SK-N-SH (cell line): ENCODE measurements around the gene HOXC4. TPM values are rescaled to one million over a fixed set of nuclear protein-coding genes. Genes with fewer than 3 reads are reported as not detected.

Experiments
- CTCF ChIA-PET: fragments of 300-600, 350-600 bp; formaldehyde crosslinking; extraction: SDS; loops from one replicate; lab custom pipeline; 2021; lab: Yijun Ruan, JAX
- POLR2A ChIA-PET: fragments of 350-600 bp; sonication (Branson Sonifier 250); formaldehyde crosslinking; extraction: SDS; loops from one replicate; lab custom pipeline; 2020; ENCODE audit warnings: antibody characterized with exemption, inconsistent platforms; lab: Yijun Ruan, JAX
- DNase-seq: peaks from one replicate; pipeline ENCODE4 v3.0.0; 2012
- H2AFZ ChIP-seq: fragments of 200-600 bp; sonication (generic); 2 replicates; pipeline ENCODE4 v1.8.1; 2016; ENCODE audit warnings: antibody characterized with exemption, mild to moderate bottlenecking, low read depth
- H3F3A ChIP-seq: fragments of 200-600 bp; sonication (generic); replicated peaks from 2 replicates; pipeline ENCODE3; 2016; ENCODE audit warnings: antibody characterized with exemption, mild to moderate bottlenecking; ENCODE audit not compliant: insufficient read depth
- H3K27ac ChIP-seq, 2 experiments: fragments of 200-500 bp in 1 of 2; fragments of 200-600 bp in 1 of 2; sonication (Bioruptor generic) in 1 of 2; sonication (generic), shearing (Covaris generic) in 1 of 2; 2 replicates each; pipeline versions ENCODE4 v1.5.1 to v1.6.1; 2014 to 2016; ENCODE audit warnings: low read depth in 2 of 2, inconsistent platforms in 1 of 2, low read length in 1 of 2, mild to moderate bottlenecking in 1 of 2, mixed read lengths in 1 of 2
- H3K27me3 ChIP-seq: fragments of 200-600 bp; sonication (generic), shearing (Covaris generic); 2 replicates; pipeline ENCODE4 v1.6.1; 2016; ENCODE audit warnings: mixed run types; ENCODE audit not compliant: insufficient read depth
- H3K36me3 ChIP-seq, 2 experiments: fragments of 200-500 bp in 1 of 2; fragments of 200-600 bp in 1 of 2; sonication (Bioruptor generic) in 1 of 2; sonication (generic) in 1 of 2; replicated peaks in 1 of 2; 2 replicates each; pipeline versions ENCODE3 to v1.5.1; 2014 to 2016; ENCODE audit warnings: low read length in 1 of 2, mild to moderate bottlenecking in 1 of 2; ENCODE audit not compliant: insufficient read depth in 2 of 2, control insufficient read depth in 1 of 2
- H3K4me1 ChIP-seq, 2 experiments: fragments of 200-500 bp in 1 of 2; fragments of 200-600 bp in 1 of 2; sonication (Bioruptor generic) in 1 of 2; sonication (generic), shearing (Covaris generic) in 1 of 2; 2 replicates each; pipeline versions ENCODE4 v1.5.1 to v1.6.1; 2014 to 2016; ENCODE audit warnings: low read depth in 1 of 2, low read length in 1 of 2, mixed run types in 1 of 2; ENCODE audit not compliant: insufficient read depth in 2 of 2, control insufficient read depth in 1 of 2
- H3K4me2 ChIP-seq: fragments of 200-600 bp; sonication (generic), shearing (Covaris generic); 2 replicates; pipeline ENCODE4 v1.6.1; 2017; ENCODE audit warnings: mixed run types
- H3K4me3 ChIP-seq, 2 experiments: fragments of 200-500 bp in 1 of 2; fragments of 200-600 bp in 1 of 2; sonication (Bioruptor generic) in 1 of 2; sonication (generic), shearing (Covaris generic) in 1 of 2; 2 replicates each; pipeline versions ENCODE4 v1.5.1 to v1.8.1; 2014 to 2016; ENCODE audit warnings: low read depth in 2 of 2, inconsistent platforms in 1 of 2, low read length in 1 of 2, mild to moderate bottlenecking in 1 of 2, mixed read lengths in 1 of 2, moderate library complexity in 1 of 2
- H3K79me2 ChIP-seq: fragments of 200-600 bp; sonication (generic); 2 replicates; pipeline ENCODE4 v1.8.1; 2017; ENCODE audit warnings: mild to moderate bottlenecking; ENCODE audit not compliant: insufficient read depth
- H3K9ac ChIP-seq: fragments of 200-600 bp; sonication (generic); 2 replicates; pipeline ENCODE4 v1.6.1; 2017; ENCODE audit warnings: mixed run types
- H3K9me2 ChIP-seq: fragments of 200-600 bp; sonication (generic); 2 replicates; pipeline ENCODE4 v1.6.1; 2017; ENCODE audit warnings: mixed run types
- H3K9me3 ChIP-seq: fragments of 200-600 bp; sonication (generic); 2 replicates; pipeline ENCODE4 v1.6.1; 2017; ENCODE audit warnings: mixed run types, mild to moderate bottlenecking, moderate library complexity
- H4K20me1 ChIP-seq: fragments of 200-600 bp; sonication (generic); 2 replicates; pipeline ENCODE4 v1.6.1; 2017; ENCODE audit warnings: mild to moderate bottlenecking, mixed run types; ENCODE audit not compliant: insufficient read depth
- CHD2 ChIP-seq: fragments of 150-350 bp; IDR thresholded peaks from 2 replicates; pipeline ENCODE4 v1.6.1; 2018; ENCODE audit warnings: low read length; ENCODE audit not compliant: partially characterized antibody
- EP300 ChIP-seq, 2 experiments: IDR thresholded peaks; 2 replicates each; pipeline versions ENCODE4 v1.4.0 to v1.6.1; 2012; ENCODE audit warnings: borderline replicate concordance in 1 of 2, low read depth in 1 of 2, low read length in 1 of 2
- EZH2phosphoT487 ChIP-seq: fragments of 200-600 bp; sonication (generic); IDR thresholded peaks from 2 replicates; pipeline ENCODE4 v1.6.1; 2017; ENCODE audit warnings: low read depth, mixed run types, mild to moderate bottlenecking, antibody characterized with exemption, moderate library complexity, borderline replicate concordance
- FOSL2 ChIP-seq: IDR thresholded peaks from 2 replicates; pipeline ENCODE4 v1.4.0; 2012; ENCODE audit warnings: low read depth, mild to moderate bottlenecking, moderate library complexity, borderline replicate concordance
- FOXJ3 ChIP-seq: sonication (generic); formaldehyde crosslinking; IDR thresholded peaks from 2 replicates; pipeline ENCODE4 v1.5.1; 2020; ENCODE audit warnings: mild to moderate bottlenecking, missing genetic modification reagents
- FOXM1 ChIP-seq: IDR thresholded peaks from 2 replicates; pipeline ENCODE4 v1.4.0; 2012; ENCODE audit warnings: low read depth, mild to moderate bottlenecking
- JUND ChIP-seq: IDR thresholded peaks from 2 replicates; pipeline ENCODE4 v1.4.0; 2012
- MAX ChIP-seq: IDR thresholded peaks from 2 replicates; pipeline ENCODE4 v1.4.0; 2012; ENCODE audit warnings: low read depth
- NRF1 ChIP-seq: IDR thresholded peaks from 2 replicates; pipeline ENCODE4 v1.6.1; 2012; ENCODE audit warnings: low read depth, mild to moderate bottlenecking, low read length
- RCOR1 ChIP-seq: fragments of 150-350 bp; IDR thresholded peaks from 2 replicates; pipeline ENCODE4 v1.6.1; 2017; ENCODE audit warnings: antibody characterized with exemption, low read length
- REST ChIP-seq: IDR thresholded peaks from 2 replicates; pipeline ENCODE4 v1.6.1; 2012; ENCODE audit warnings: mild to moderate bottlenecking, low read depth, low read length, moderate library complexity
- RFX5 ChIP-seq: IDR thresholded peaks from 2 replicates; pipeline ENCODE4 v1.6.1; 2012; ENCODE audit warnings: mild to moderate bottlenecking, improper control_type of control experiment, low read length
- RXRA ChIP-seq: IDR thresholded peaks from 2 replicates; pipeline ENCODE4 v1.4.0; 2012; ENCODE audit warnings: low read depth, mild to moderate bottlenecking, borderline replicate concordance
- SIN3A ChIP-seq: IDR thresholded peaks from 2 replicates; pipeline ENCODE4 v1.6.1; 2012; ENCODE audit warnings: low read depth, mild to moderate bottlenecking, low read length, moderate library complexity, borderline replicate concordance
- SMC3 ChIP-seq: IDR thresholded peaks from 2 replicates; pipeline ENCODE4 v1.6.1; 2012; ENCODE audit warnings: low read depth, low read length, improper control_type of control experiment
- TCF12 ChIP-seq: IDR thresholded peaks from 2 replicates; pipeline ENCODE4 v1.4.0; 2012
- TEAD4 ChIP-seq: IDR thresholded peaks from 2 replicates; pipeline ENCODE4 v1.4.0; 2012; ENCODE audit warnings: mild to moderate bottlenecking, borderline replicate concordance; ENCODE audit not compliant: insufficient read depth
- USF2 ChIP-seq: fragments of 150-350 bp; IDR thresholded peaks from 2 replicates; pipeline ENCODE4 v1.6.1; 2017; ENCODE audit warnings: antibody characterized with exemption, low read length, low read depth, borderline replicate concordance
- YY1 ChIP-seq: IDR thresholded peaks from 2 replicates; pipeline ENCODE4 v1.4.0; 2012; ENCODE audit warnings: low read depth, mild to moderate bottlenecking
- ZBTB33 ChIP-seq: IDR thresholded peaks from 2 replicates; pipeline ENCODE4 v1.4.0; 2012; ENCODE audit warnings: low read depth, borderline replicate concordance
- WGBS: methylation state at CpG from one replicate; pipeline ENCODE4 v1.1.6; 2017; ENCODE audit warnings: low lambda C conversion rate; 5-methylcytosine and 5-hydroxymethylcytosine counted together
- polyA plus RNA-seq, 3 experiments: library from polyadenylated mRNA; depleted of rRNA; stranded (reverse); fragments of >200 nt; gene quantifications; 2 replicates each; pipeline ENCODE4 v1.2.3, GENCODE V29; 2012

Gene HOXC4
- polyA plus RNA-seq, 1 of the 3 experiments (the other 2 are of a cell fraction), result 3.7 TPM

GRCh38 chr12:54047964-54048303, 5.7 kb upstream of the HOXC4 start:
- no peaks in the 10 kb centered on the region for H3F3A ChIP-seq
- H4K20me1 ChIP-seq, result no peaks in the 10 kb centered on the region
- H3K4me3 ChIP-seq, result no peak overlapping the region
- no peak for DNase-seq
- H3K36me3 ChIP-seq, result no peaks in the 10 kb centered on the region
- H3K4me1 ChIP-seq, result peaks cover 6 to 7% of the 10 kb centered on the region in 2 experiments; a peak in 2 of 4 replicates
- no peak overlapping the region for H3K27ac ChIP-seq
- no peak overlapping the region for H3K4me2 ChIP-seq
- TF ChIP-seq TEAD4 (no peak), RXRA (no peak), MAX (no peak), YY1 (no peak), FOXM1 (no peak), NRF1 (no peak), REST (no peak), FOXJ3 (CRISPR knock-in tag) (no peak), SIN3A (no peak), FOSL2 (no peak), TCF12 (no peak), JUND (no peak), SMC3 (no peak), RFX5 (no peak), EP300 (IDR thresholded peaks at IDR 0.05; ENCODE audit: borderline replicate concordance in 1 of 2, low read depth in 1 of 2, low read length in 1 of 2) (no peak), USF2 (no peak), EZH2phosphoT487 (no peak), ZBTB33 (no peak), CHD2 (no peak), RCOR1 (no peak)
- no peak overlapping the region for H3K9ac ChIP-seq
- ChIA-PET CTCF (no interaction called here), POLR2A (no interaction called here)
- no peaks in the 10 kb centered on the region for H3K9me2 ChIP-seq
- H3K9me3 ChIP-seq, result no peaks in the 10 kb centered on the region
- no peaks in the 10 kb centered on the region for H3K27me3 ChIP-seq
- no peaks in the 10 kb centered on the region for H3K79me2 ChIP-seq
- no peak overlapping the region for H2AFZ ChIP-seq
- WGBS, result 96% methylated on average over 8 of the region's 8 CpGs
